ENCODE data around the gene ROBO1.
"Not testable (repeated sequence)": the region's sequence is repeated elsewhere in the genome, so short reads cannot be mapped to it uniquely, and the experiment has no call there.

Gene ROBO1

DNA sequence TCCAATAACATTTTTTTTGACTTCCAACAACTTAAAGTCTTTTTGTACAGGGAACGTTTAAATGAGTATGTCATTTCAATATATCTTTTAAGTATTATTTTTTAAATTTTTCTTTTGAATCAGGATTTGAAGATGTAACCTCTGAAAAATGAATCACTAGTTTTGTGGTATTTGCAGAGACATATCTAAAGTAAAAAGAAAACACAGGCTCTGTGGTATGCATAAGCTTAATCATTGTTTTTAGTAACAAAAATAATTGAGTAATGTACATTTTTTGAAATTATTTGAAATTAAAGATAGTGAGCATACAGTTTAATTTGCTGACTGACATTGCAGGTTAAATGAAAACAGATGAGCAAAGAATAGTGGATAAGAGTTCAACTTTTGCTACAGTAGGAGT lies 531.3 kb downstream of the ROBO1 start:
- no peak for DNase-seq

- DNase-seq, result no peak
These were observed 534.3 kb downstream of the ROBO1 start for GRCh38 chr3:79233431-79234060.

DNA sequence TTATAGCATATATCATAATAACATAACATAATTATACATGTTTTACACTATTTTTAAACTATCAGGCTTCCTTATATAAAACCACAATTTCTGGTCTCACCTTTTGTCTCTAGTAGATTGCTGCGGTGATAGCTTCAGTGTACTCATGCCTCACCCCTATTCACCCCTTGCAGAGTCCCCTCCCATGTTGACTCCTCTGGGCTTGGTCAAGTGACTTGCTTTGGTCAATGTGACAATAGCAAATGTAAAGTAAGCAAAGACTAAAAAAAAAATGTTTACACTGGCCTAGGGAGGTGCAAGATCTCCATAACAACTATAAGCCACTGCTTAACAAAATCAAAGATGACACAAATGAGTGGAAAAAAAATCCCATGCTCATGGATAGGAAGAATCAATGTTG lies 537.5 kb downstream of the ROBO1 start:
- no peak for DNase-seq

- no peak for DNase-seq
These were observed 550.7 kb downstream of the ROBO1 start for GRCh38 chr3:79217096-79217495.

DNA sequence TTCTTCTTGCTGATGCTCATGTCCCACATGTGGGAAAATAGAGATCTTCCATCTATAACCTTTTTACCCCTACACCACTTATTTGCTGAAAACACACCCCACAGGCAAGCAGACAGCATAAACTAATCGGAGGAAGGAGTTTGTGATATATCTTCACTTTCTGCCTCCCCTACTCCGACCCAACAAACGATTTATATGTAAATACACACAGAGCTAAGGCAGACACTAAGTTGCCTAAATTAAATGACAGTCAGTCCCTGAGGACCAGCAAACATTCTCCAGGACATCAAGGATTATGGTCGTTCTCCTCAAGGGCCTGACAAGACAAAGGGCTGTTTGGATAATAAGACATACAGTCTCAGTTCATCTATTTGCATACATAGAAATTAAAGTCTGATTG lies 552.5 kb downstream of the ROBO1 start:
- DNase-seq, result no peak

GRCh38 chr3:79211586-79212359 lies 556.0 kb downstream of the ROBO1 start:
- DNase-seq, result peak; percentile 38

DNA sequence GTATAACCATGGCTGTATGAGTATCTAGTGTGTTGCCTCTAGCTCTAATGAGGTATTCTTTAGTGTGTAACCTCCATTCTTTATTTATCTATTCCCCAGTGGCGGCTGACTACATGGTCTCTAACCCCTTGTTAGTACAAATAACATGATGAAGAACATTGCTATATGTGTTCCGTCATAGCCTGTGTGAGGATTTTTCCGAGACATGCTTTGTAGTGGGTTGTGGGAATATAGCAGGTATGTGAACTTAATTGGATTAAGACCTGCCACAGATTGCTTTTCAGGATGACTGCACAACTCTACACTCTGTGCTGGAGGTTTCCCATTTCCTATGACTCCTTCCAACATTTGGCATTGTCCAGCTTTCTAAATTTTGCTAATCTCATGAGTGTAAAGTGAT lies 563.4 kb downstream of the ROBO1 start:
- DNase-seq, result no peak

GRCh38 chr3:79203144-79203519 lies 564.7 kb downstream of the ROBO1 start:
- no peak for DNase-seq

GRCh38 chr3:79202471-79203143 lies 565.2 kb downstream of the ROBO1 start:
- no peak for DNase-seq

- DNase-seq, result no peak
These were observed 567.3 kb downstream of the ROBO1 start for GRCh38 chr3:79200456-79200855.

GRCh38 chr3:79199966-79200365 lies 567.8 kb downstream of the ROBO1 start:
- DNase-seq, result no peak

GRCh38 chr3:79187426-79187825 lies 580.4 kb downstream of the ROBO1 start:
- DNase-seq, result no peak

GRCh38 chr3:79184251-79184650 lies 583.5 kb downstream of the ROBO1 start:
- no peak for DNase-seq

DNA sequence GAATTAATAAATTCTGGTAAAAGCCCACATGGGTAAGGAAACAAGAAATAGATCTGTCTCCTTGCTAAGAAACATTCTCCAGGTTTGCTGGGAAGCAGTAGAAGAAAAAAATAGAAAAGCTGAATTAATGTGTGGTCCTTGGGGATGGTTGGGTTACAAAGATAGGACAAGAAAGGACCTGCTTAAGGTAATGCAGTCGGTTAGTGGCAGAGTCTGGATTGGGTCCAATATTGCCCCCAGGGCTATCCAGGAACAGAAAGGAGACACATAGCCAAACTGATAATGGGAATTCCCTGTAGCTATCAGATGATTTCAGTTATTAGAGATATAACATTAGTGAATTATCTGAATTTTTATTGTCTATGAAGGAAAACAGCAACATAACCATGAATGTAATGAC lies 584.3 kb downstream of the ROBO1 start:
- no peak for DNase-seq

- DNase-seq, result no peak
These were observed 589.2 kb downstream of the ROBO1 start for GRCh38 chr3:79178471-79179180.

DNA sequence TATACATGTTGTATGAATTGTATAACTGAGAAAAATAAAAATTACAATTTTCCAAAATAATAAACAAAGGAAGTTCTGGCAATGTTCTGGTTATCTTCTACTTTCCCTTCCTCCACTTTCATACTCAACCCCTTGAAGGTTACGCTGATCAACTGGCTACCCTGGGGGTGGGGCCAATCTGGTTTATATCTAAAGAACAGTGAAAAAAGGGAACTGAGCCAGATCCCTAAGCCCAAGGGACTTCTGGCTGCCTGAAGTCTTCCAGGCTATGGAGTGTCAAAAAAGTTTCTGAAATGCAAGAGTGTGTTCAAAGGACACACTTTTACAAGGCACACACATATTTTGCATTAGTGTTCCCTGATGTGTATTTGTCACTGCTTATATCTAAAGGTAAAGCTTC lies 591.9 kb downstream of the ROBO1 start:
- DNase-seq, result no peak

DNA sequence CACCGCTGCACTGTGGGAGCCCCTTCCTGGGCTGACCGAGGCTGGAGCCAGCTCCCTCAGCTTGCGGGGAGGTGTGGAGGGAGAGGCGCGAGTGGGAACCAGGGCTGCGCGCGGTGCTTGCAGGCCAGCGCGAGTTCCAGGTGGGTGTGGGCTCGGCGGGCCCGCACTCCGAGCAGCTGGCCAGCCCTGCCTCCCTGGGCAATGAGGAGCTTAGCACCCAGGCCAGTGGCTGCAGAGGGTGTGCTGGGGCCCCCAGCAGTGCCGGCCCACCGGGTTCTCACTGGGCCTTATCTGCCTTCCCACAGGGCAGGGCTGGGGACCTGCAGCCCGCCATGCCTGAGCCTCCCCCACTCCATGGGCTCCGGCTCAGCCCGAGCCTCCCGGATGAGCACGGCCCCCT lies 594.5 kb downstream of the ROBO1 start:
- DNase-seq, result not testable (repeated sequence)

DNA sequence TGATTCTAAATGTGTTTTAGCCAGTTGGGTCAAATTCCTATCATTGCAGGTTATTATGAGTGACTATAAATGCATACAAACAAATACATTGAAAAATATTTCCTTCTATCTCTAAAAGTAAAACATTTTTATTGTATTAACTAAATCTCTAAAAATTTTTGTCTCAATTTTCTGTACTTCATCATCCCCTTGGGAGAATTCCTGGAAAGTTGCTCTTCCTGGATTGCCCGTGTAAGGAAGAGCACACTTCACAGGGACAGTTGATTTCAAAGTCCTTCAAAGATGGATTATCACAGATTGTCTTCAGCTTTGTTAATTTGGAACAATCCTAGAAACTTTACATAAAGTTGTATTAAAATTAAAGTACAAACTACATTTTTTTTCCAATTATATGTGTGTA lies 595.6 kb downstream of the ROBO1 start:
- no peak for DNase-seq

DNA sequence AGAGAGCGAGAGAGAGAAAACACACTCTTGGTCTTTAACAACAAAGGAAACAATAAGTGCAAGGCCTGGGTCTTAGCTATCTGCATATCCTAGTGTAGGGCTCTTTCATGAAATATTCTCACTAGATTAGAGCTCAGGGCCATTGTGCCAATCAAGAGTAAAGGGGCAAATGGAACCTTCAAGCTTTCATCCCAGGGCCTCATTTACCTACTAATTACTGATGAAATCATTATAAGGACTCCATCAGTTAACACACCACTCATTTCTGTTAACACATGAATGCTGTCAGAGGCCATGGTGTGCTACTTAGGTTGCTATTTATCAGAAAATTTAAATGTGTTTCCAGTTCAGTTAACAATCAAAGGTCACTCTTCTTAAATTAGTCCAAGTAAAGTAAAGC lies 597.8 kb downstream of the ROBO1 start:
- DNase-seq, result no peak

DNA sequence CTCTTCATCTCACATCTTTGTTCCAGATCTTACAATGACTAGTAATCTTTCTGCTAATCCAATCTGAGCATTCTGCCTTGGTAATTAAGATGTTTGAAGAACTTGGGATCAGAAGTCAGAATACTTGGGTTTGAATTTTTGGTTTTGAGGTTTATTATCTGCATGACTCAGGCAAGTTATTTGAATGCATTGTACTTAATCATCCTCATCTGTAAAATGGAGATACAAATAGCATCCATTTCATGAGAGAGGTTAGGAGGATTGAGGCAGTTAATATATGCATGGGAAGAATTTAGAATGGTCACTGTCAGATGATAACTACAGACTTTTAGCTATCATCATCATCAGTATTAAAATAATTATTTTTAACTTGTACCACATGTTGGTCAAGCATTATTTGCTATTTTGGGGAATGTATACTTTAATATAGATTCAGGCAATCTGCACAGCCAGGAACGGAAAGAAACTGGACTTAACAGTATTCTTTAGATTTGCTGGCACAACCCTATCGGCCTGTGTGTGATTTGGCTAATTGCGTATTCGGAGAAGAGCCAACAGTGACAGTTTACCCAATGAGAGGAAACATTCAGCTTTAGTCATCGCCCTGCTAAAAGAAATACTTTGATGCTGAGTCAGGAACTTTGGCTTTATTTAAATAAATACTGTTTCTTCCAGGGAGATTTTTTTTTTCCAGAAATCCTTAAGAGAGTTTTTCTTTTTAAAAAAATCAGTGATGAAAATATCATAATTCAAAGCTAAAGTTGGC lies 600.0 kb downstream of the ROBO1 start:
- no peak for DNase-seq

GRCh38 chr3:79162653-79163052 lies 605.1 kb downstream of the ROBO1 start:
- DNase-seq, result no peak

DNA sequence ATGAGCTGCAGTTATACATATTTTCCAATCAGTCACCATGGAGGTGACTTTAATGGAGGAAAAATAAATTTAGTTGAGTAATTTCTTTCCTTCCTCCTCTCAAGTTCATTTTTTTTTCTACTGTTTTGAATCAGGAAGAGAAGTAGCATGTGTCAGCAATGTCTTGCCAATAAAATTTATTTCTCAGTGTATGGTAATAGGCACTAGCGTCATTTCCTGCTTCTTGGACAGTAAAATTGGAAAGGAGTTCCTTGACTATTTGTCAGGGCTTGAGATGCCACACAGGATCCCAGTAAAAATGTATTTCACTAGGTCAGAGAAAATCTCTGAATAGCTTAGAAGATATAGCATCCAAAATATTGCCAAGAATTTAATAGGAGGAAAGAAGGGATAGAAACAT lies 605.9 kb downstream of the ROBO1 start:
- no peak for DNase-seq
